Inferior parietal cortex (tissue), 1 donor: ENCODE measurements around the gene LMBR1L.
"Not testable (repeated sequence)": the region's sequence is repeated elsewhere in the genome, so short reads cannot be mapped to it uniquely, and the experiment has no call there.

Experiments
- DNase-seq: peaks from one replicate; pipeline ENCODE4 v3.0.0-alpha.2; 2016; ENCODE audit errors: extremely low spot score

LMBR1L gene

DNA sequence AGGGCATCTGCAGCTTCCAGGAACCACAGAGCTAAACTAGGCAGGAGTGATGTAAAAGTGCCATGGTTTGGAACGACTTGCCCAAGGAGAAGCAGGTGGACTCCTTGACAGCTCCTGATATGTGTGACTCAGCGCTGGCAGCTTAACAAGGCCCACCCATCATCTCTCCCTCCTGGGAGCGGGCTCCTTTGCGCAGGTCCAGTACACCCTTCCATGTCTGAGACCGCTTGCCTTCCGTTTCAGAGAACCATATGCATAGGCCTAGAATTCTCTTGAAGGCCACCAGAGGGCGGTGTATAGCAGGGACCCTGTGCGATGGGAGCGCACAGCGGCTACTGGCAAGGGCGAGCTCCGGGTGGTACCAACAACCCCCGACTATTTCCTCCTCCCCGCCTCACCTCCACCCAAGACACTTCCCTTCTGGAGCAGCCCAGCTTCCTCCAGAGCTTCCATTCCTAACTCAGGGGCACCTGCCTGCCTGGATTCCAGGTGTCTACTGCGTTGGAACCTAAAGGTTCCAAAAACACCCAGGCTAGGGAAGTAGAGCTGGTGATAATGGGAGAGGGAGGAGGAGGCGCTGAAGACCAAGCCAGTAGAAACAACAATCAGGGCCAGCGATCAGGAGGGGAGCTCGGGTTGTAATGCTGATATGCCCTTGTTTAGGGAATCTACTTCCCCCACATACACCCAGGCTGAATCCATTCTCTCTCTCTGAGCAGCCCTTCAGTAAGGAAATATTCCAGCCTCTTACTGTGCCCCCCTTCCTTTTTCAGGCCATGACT lies 22.3 kb downstream of the LMBR1L start:
- peak; percentile 93 for DNase-seq

DNA sequence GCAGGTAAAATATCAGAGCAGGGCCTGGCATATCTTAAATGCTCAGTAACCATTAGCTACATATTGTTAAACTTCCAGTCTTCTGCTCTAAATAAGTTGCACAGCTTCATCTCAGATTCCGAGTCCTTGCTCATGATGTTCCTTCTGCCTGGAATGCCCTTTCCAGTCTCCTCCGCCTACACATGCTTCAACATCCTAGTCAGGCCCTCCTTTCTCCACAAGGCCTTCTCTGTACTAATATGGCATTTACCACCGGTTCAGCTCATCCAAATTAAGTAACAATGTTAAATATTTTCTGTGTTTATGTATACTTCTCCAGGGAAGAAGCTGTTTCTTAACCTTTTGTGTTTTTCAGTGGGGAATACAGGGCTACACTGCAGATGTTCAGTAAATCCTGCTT lies 24.5 kb downstream of the LMBR1L start:
- DNase-seq, result no peak

DNA sequence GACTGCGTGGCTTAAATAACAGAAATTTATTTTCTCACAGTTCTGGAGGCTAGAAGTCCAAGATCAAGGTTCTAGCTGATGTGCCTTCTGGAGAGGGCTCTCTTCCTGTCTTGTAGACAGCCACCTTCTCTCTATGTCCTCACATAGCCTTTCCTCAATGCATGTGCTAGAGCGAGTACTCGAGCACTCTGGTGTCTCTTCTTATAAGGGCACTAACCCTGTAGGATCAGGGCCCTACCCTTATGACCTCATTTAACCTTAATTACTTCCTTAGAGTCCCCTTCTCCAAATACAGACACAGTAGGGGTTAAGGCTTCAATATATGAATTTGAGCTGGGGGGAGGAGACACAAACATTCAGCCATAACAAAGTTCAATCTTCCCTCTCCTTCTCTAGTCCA lies 26.2 kb downstream of the LMBR1L start:
- no peak for DNase-seq

DNA sequence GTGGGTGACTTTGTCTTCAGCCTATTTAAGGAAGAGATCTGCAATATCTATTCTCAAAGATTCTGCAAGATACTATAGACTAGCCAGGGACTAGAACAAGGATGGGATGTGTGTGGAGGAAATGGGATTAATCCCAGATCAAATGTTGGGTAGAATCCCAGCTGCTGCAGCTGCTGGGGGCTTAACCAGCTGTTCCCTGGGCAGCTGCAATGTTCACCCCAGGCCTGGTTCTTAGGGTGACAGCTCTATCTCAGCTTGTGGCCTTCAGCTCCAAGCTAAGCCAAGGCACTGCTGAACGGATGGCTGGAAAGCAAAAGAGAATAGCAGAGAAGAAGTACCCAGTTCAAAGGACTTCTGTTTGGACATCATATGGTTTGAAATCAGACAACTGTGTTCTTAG lies 30.9 kb downstream of the LMBR1L start:
- no peak for DNase-seq

DNA sequence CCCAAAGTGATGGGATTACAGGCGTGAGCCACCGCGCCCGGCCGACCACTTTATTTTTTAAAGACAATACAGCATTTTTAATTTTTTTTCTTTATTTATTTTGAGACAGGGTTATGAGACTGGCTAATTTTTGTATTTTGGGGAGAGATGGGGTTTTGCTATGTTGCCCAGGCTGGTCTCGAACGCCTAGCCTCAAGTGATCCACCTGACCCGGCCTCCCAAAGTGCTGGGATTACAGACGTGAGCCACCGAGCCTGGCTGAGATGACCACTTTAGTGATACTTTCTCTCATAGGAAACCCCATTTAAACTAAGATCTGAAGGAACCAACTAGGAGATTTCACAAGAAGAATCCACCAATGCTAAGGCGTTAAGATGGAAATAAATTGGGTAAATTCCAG lies 39.7 kb downstream of the LMBR1L start:
- no peak for DNase-seq

DNA sequence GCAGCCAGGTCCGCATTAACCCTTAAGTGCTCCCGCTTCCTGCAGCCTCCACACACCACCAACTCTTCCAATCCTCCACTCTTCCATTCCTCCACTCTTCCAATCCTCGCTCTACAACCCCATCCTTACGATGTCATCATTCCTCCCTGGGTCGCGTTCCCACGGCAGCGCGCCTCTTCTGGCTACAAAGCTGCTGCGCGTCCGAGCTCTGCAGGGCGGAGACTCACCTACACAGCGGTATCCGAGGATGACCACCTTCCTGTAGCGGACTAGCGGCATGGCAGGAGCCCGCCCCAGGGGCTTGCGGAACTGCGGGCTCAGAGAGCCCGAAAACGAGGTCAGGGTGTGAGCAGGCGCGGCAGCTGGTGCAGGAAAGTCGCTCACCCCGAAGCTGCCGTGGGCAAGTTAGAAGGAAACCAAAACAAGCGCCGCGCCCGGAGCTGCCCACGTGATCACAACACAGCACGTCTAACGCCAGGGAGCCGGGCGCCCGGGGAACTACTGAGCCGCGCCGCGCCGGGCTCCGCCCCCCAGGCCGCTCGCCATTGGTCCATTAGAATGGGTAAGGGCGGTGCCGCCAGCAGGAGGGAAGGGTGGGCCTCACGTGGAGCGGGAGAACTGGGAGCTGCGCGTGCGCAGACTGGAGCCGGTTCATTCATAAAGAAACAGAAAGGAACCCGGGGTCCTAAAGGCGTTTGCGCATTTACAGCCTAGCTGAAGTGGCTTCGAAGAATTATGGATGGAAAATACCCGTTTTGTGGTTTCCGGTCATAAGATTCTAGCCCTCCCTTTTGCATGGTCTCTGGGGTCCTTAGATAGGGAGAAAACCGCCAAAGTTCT lies 40.9 kb downstream of the LMBR1L start, which contains the start of gene RHEBL1:
RHEBL1 (minus strand) TSS at position 473 of the 840 bp plus-strand sequence; CDS start at position 279, 194 bp downstream.
- peak; percentile 97 for DNase-seq

DNA sequence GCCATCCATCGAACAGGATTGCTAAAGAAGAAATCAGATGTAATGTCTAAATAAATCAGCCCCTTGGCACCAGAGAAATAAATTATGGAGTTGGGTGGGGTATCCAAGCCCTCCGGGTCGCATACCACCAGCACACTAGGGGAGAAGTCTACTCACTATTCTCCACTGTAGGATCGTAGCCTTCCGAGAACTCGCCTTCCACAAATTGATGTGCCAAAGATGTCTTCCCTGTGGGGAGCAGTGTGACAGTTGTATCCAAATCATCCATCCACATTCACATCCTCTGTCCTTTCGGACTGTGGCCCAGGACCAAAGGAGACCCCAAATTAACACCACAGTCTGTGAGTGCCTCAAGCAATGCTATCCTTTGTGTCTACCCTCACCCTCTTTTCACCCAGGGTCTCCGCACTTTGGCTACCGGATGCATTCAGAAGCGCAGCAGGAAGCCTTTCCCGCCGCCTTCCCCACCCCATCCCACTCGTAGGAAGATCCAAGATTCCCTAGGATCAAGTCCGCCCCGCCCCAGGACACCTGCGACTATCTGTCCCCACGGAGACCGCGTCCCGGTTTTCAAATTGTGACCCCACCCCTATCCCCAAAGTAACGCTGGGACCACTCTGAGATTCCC lies 41.7 kb downstream of the LMBR1L start:
- no peak for DNase-seq

DNA sequence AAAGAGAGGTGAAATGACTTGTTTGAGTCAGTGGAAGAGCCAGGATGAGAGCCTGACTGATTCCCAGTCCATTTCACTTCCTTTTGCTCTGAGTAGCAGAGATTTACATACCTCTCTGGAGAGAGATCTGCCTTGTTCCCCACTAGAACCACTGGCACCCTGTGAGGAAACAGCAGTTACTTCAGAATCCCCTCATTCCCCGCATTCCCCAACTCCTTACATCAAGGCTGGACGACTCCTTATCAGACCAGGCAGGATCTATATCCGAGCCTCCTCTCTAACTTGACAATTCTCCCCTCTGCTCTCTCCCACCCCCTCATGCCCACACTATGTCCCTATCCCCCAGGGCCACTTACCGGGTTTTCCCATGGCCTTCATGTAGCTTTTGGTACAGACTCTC lies 44.5 kb downstream of the LMBR1L start:
- DNase-seq, result no peak

DNA sequence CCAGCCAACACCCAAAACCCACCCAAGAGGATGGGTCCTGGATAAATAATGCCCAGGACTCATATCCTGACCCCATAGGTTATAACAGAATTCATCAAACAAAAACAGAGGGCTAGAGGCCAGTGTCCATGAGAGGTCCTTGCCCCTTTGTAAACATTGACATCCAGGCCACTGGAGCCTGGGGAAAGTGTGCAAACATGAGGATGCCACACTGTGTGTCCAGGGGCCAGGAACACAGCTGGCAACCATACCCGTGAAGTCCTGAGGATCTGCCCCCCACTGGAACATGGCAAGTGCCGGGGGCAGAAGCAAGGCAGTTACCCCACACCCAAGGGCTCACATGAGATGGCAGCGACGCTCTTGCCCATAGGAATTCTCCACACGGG lies 45.9 kb downstream of the LMBR1L start:
- no peak for DNase-seq

DNA sequence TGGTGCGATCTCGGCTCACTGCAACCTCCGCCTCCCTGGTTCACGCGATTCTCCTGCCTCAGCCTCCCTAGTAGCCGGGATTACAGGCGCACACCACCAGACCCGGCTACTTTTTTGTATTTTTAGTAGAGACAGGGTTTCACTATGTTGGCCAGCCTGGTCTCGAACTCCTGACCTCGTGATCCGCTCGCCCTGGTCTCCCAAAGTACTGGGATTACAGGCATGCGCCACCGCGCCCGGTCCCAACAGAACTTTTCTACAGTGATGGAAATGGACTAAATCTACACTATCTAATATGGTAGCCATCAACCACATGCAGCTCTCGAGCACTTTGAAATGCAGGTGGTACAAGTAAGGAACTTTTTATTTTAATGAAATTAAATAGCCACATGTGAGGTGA lies 48.7 kb downstream of the LMBR1L start:
- not testable (repeated sequence) for DNase-seq

DNA sequence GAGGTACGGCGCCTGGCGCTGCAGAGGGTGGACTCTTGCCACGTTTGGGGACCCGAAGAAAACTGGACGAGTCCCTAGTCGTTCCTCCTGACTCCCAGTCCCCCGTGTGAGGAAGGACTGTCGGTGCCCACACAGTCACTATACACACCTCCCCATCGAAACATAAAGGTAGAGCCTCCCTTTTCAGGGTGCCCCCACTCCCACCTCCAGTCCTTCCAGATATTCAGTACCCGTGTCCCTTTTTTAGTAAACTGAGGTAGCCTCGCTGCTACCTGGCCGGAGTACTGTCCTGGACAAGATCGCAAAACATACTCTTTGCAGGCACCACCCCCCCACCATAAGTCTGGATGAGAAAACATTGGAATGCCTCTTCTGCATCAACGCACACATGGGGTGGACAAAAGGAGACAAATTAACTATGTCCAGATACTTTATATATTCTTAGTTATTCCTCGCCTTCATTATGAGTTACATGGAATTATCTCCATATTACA lies 49.4 kb downstream of the LMBR1L start:
- no peak for DNase-seq

DNA sequence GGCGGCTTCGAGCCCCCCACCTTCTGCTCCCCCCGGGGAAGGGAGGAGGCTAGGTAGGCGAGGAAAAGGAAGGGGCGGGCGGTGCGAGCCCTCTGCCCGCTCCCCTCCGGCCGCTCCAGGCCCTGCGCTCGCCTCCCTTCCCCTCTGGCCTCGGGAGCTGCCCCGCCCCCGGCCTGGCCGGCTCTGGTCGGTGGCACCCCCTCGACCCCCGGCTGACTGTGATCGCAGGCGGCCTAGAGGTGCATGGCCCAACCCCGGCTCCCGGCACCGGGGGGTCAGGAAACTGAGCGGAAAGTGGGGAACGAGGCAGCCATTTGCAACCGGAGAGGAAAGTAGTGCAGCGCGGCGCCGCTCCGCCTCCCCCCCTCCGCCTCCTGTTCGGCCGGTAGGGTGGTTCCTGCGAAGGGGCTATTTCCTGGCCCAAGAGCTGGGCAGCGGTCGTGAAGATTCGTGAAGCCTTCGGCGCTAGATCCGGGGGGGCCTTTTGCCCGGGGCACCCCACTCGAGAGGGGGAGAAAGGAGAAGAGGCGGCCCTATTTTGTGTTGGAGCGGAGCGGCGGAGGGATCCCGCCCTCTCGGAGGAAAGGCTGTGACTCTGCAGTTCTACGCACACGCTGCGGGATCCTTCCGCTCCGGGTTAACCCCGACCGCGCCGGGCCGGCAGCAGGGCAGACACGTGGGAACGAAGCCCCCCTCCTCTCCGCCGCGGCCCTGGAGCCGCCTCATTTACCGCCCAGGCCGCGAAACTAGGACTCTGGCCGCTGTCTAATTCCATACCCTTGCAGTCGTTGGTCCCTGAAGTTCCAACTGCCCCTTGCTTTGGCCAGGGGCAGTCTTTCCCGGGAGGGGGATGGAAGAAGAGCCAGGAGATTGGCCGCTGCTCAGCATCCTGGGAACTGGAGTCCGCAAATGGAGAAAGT lies 50.1 kb downstream of the LMBR1L start, which contains the start of gene KMT2D:
KMT2D (minus strand) TSS at position 558 of the 920 bp plus-strand sequence. CDS start 5,470 bp downstream, outside the sequence.
- DNase-seq, result peak; percentile 93

DNA sequence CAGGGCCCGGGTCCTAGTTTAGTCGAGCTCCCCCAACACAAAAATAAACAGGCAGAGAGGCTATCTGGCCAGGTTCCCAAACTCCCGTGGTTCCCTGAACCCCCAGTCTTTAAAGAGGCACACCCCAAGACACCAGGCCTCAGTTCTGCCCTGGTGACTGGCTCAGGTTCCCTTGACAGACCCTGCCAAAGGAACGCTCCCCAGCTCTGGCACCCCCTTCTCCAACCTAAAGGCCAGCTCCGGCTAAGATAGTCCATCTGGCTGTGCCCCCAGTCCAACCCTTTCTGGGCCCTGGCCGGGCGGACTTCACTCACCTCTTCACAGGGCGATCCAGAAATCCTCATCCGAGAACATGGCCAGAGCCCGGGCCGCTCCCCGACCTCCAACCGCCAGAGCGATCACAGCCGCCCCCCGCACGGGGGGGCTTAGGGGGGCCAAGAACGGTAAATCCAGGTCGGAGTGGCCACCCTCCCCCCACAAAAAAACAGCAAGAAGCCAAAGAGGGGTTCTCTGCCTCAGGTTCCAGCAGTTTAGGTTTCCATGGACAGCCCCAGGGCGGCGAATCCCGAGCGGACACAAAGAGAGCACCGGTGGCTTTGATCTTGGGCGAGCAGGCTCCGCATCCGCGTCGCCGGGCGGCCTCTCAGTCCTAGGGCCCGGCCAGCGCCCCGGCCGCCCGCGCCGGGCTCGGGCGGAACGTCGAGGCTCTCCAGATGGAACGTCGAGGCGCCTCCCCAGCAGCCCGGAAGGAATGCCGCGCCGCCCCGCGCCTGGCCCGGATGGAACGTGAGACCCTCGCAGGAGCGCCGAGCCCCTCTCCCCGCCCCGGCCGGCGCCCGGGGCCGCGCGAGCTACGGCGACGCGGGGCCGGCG lies 51.1 kb downstream of the LMBR1L start:
- no peak for DNase-seq

DNA sequence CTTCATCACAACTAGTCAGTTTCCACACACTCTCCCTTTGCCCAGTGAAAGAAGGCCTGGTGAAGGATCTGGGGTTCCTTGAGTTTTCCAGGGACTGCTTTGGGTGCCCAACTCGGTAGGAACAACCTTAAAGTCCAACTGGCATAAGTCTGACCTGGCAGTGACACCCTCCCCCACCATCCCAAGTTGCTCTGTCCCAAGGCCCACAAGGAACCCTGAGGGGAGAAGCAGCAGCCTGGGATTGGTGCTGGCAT lies 51.7 kb downstream of the LMBR1L start:
- no peak for DNase-seq

DNA sequence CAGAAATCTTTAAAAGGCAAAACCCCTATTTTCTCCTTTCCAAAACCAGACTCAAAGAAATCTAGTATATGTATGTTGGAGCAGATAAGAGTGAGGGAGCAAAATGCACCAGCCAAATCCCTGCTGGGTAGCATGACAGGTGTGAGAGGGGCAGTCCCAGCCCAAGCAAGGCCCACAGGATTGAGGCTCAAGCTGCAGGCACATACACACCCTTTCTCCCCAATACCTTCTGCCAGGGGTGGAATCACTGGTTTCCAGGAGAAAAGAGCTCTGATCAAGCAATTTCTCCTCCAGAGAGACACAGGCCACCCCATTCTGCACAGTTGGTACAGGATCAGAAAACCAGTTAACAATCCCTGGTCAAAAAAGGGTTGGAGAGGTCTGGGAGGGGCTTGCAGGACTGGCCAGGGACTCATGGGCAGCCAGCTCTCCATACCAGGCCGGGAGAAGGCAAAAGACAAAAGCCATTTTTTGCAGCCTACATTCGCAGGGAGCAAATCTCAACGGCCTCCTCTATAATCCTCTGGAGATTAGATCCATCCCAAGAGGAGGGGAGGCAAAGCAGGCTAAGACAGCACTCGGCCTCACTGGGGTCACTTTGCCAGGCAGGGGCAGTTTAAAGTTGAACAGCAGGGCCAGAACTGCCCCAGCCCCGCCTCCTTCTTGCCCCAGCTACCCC lies 52.1 kb downstream of the LMBR1L start:
- DNase-seq, result no peak

DNA sequence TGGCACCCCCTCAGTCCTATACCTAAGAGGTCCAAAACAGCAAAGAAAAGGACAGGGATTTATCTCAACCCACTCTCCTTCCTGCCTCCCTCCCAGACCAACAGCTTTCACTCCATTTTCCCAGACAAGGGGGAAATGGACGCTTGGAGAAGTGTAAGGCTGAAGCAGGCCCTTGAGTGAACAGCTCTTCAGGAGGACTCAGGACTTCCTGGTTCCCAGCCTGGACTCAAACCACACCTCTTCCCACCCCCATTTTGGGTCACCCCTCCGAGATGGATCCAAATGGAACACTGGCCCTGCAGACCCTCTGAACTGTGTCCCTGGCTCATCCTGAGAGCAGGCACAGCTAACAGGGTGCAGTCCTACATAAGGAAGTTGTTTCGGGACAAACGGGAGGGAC lies 52.8 kb downstream of the LMBR1L start:
- DNase-seq, result no peak

DNA sequence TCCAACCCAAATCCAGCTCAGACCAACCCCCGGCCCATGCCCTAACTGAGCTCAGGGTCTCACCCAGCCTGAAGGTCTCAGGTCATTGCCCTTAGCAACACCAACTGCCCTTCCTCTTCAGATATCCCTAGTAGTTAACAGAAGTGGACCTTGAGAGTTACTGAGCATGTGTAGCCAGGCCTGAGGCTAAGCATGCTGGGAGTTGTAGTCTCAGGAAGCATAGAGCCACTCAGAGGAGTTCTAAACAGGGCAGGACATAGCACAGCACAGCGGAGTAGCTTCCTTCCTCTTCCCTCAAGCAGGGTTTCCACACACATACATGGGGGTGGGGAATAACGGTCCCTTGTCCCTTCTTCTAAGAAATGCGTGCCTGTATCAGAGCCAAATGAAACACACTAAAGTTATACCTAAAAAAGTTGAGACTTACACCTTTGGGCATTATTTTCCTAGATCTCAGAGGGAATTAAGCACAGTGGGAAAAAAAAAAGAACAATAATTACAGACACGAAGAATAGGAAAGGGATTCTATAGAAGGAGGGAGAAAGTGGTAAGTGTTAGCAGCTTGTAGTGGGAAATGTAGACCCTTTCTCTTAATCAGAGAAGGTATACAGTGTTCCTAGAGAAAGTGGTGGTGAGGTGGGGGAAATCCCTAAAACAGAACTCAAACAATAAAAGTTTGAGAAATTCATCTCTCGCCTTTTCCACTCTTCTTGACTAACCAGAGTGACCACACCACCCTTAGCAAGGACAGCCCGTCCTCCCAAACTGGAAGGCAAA lies 54.5 kb downstream of the LMBR1L start:
- DNase-seq, result peak; percentile 73

DNA sequence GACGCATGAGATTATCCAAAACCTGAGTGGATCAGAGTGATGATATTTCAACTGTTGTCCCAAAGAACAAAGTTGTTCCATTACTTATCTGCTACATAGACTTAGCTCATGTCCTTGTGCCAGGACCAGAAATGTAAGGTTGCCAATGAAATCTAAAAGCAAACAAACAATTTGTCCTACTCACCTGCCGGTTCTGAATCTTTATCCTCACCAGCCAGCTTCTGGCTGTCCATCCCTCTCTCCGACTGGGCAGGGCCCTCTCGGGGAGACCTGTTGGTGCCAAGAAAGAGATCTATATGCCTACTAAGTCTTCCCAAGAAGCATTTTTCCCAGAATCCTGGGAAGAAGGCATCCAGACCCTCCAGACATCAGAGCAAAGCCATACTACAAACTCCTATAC lies 55.6 kb downstream of the LMBR1L start:
- DNase-seq, result no peak

DNA sequence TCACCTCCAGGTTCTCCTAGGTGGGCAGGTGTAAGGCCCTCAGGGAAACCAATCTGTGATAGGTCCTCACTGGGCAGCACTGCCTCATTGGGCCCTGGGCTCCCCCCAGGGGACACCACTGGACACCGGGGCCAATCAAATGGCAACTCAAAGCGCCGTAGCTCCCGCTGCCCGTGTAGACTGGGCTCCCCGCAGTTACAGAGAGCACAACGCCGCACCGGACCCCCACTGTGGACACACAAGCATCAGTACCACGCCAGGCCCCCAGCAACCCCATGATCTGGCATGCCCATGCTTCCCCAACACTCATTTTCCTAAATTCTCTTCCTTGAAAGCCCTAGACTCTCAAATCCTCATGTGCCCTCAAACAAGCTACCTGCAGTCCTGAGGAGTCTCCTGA lies 56.1 kb downstream of the LMBR1L start:
- DNase-seq, result no peak
